NCI-H2196 (cell line): Measurements from ENCODE around the gene ZNHIT3.

Source experiments
- DNase-seq: peaks from one replicate; lab custom pipeline; 2025; ENCODE audit not compliant: unreplicated experiment; lab: John Stamatoyannopoulos, UW

ZNHIT3 gene

GRCh38 chr17:36545077-36545464, 58.6 kb downstream of the ZNHIT3 start:
- no peak for DNase-seq
